ENCODE results near the gene CHD1. TPM values are rescaled to one million over a fixed set of nuclear protein-coding genes. Genes with fewer than 3 reads are reported as not detected.

CHD1 gene
- total RNA-seq, 2 donors from 2014 or later, result 59.1 to 59.5 TPM

GRCh38 chr5:98909363-98909762, 19.4 kb downstream of the CHD1 start:
- Mint-ChIP-seq H3K27ac (no peak overlapping the region), H3K36me3 (ENCODE audit: low read depth) (peaks cover 13% of the 10 kb centered on the region)

GRCh38 chr5:98907951-98908350, 20.9 kb downstream of the CHD1 start:
- DNase-seq, result no peak
- peaks cover 1% of the 10 kb centered on the region for H3K4me1 Mint-ChIP-seq
- no peak overlapping the region for H3K27ac ChIP-seq (ENCODE audit: low read depth, low read length)

More at GRCh38 chr5:98909363-98909762, 19.4 kb downstream of the CHD1 start:
- Mint-ChIP-seq H3K4me1 (peaks cover 1% of the 10 kb centered on the region), H3K4me3 (no peak overlapping the region), H3K27me3 (ENCODE audit: insufficient read depth) (no peaks in the 10 kb centered on the region), H3K9me3 (no peaks in the 10 kb centered on the region)
- Histone ChIP-seq H3K4me1 (ENCODE audit: control insufficient read depth, insufficient read depth, low read length) (no peaks in the 10 kb centered on the region), H3K36me3 (ENCODE audit: control insufficient read depth, insufficient read depth, low read length) (peaks cover 42% of the 10 kb centered on the region), H3K27me3 (ENCODE audit: control insufficient read depth, insufficient read depth, low read length, poor library complexity, severe bottlenecking) (no peaks in the 10 kb centered on the region), H3K9me3 (ENCODE audit: control insufficient read depth, low read length) (no peaks in the 10 kb centered on the region), H3K4me3 (ENCODE audit: low read length) (no peak overlapping the region), H3K27ac (ENCODE audit: low read depth, low read length) (no peak overlapping the region), H3K9ac (ENCODE audit: extremely low read depth, low read length, poor library complexity, severe bottlenecking) (no peak overlapping the region)
- WGBS, 2 experiments (ENCODE audit: insufficient coverage in 1 of 2, insufficient read length in 1 of 2), result 95% methylated on average over 2 of the region's 2 CpGs; no CpG with 5 or more reads in 1 of the 2 experiments
- DNase-seq, result no peak
- no peak for TF ChIP-seq CTCF (conservative IDR thresholded peaks at IDR 0.05)

GRCh38 chr5:98906756-98907355, 22.0 kb downstream of the CHD1 start:
- no peak for DNase-seq
- Histone ChIP-seq H3K4me1 (ENCODE audit: control insufficient read depth, insufficient read depth, low read length) (no peaks in the 10 kb centered on the region), H3K9me3 (ENCODE audit: control insufficient read depth, low read length) (no peaks in the 10 kb centered on the region), H3K4me3 (ENCODE audit: low read length) (no peak overlapping the region), H3K27ac (ENCODE audit: low read depth, low read length) (no peak overlapping the region), H3K9ac (ENCODE audit: extremely low read depth, low read length, poor library complexity, severe bottlenecking) (no peak overlapping the region), H3K36me3 (ENCODE audit: control insufficient read depth, insufficient read depth, low read length) (peaks cover 54% of the 10 kb centered on the region), H3K27me3 (ENCODE audit: control insufficient read depth, insufficient read depth, low read length, poor library complexity, severe bottlenecking) (no peaks in the 10 kb centered on the region)
- Mint-ChIP-seq H3K27me3 (ENCODE audit: insufficient read depth) (no peaks in the 10 kb centered on the region), H3K36me3 (ENCODE audit: low read depth) (peaks cover 20% of the 10 kb centered on the region), H3K27ac (no peak overlapping the region), H3K9me3 (no peaks in the 10 kb centered on the region), H3K4me3 (no peak overlapping the region), H3K4me1 (peaks cover 1% of the 10 kb centered on the region)
- 89 to 95% methylated on average over 2 to 3 of the region's 3 CpGs for WGBS, 2 experiments (ENCODE audit: insufficient coverage in 1 of 2, insufficient read length in 1 of 2)
- TF ChIP-seq CTCF (conservative IDR thresholded peaks at IDR 0.05), result no peak

More at GRCh38 chr5:98907951-98908350, 20.9 kb downstream of the CHD1 start:
- Mint-ChIP-seq H3K27ac (no peak overlapping the region), H3K36me3 (ENCODE audit: low read depth) (peaks cover 17% of the 10 kb centered on the region), H3K4me3 (no peak overlapping the region), H3K27me3 (ENCODE audit: insufficient read depth) (no peaks in the 10 kb centered on the region), H3K9me3 (no peaks in the 10 kb centered on the region)
- H3K9me3 ChIP-seq (ENCODE audit: control insufficient read depth, low read length), result no peaks in the 10 kb centered on the region
- no peaks in the 10 kb centered on the region for H3K27me3 ChIP-seq (ENCODE audit: control insufficient read depth, insufficient read depth, low read length, poor library complexity, severe bottlenecking)
- WGBS, 2 experiments (ENCODE audit: insufficient coverage in 1 of 2, insufficient read length in 1 of 2), result 57 to 78% methylated on average over 1 of the region's 1 CpG
- H3K9ac ChIP-seq (ENCODE audit: extremely low read depth, low read length, poor library complexity, severe bottlenecking), result no peak overlapping the region
- H3K36me3 ChIP-seq (ENCODE audit: control insufficient read depth, insufficient read depth, low read length), result peaks cover 49% of the 10 kb centered on the region
- no peaks in the 10 kb centered on the region for H3K4me1 ChIP-seq (ENCODE audit: control insufficient read depth, insufficient read depth, low read length)
- H3K4me3 ChIP-seq (ENCODE audit: low read length), result no peak overlapping the region
- TF ChIP-seq CTCF (conservative IDR thresholded peaks at IDR 0.05), result no peak
